Peyer's patch (tissue), 4 donors: ENCODE results near the gene HBEGF. TPM values are rescaled to one million over a fixed set of nuclear protein-coding genes. Genes with fewer than 3 reads are reported as not detected.

Source experiments
- DNase-seq, 3 donors: peaks; one replicate each; pipeline ENCODE4 v3.0.0-alpha.2; 2017 to 2019
- H3K27ac ChIP-seq, 4 donors: fragments of 200-600 bp; sonication (generic); one replicate each; pipeline ENCODE4 v1.5.1; 2016 to 2019
- H3K27me3 ChIP-seq, 2 donors: fragments of 200-600 bp; sonication (generic); one replicate each; pipeline ENCODE4 v1.5.1; 2019
- H3K36me3 ChIP-seq, 3 donors: fragments of 200-600 bp; sonication (generic); one replicate each; pipeline ENCODE4 v1.5.1; 2016 to 2019
- H3K4me1 ChIP-seq, 4 donors: fragments of 200-600 bp; sonication (generic); one replicate each; pipeline ENCODE4 v1.5.1; 2016 to 2019
- H3K4me3 ChIP-seq, 4 donors: fragments of 200-600 bp; sonication (generic); 1 replicate in 3 of 4; 2 replicates in 1 of 4; pipeline ENCODE4 v1.5.1; 2016 to 2019; ENCODE audit warnings: mild to moderate bottlenecking in 1 of 4
- H3K9me3 ChIP-seq, 4 donors: fragments of 200-600 bp; sonication (generic); one replicate each; pipeline ENCODE4 v1.5.1; 2016 to 2019; ENCODE audit warnings: mild to moderate bottlenecking in 1 of 4
- POLR2A ChIP-seq, 2 donors: fragments of 450-650 bp; IDR thresholded peaks; one replicate each; pipeline ENCODE4 v1.5.1; 2017; ENCODE audit warnings: antibody characterized with exemption in 2 of 2, mild to moderate bottlenecking in 2 of 2, moderate library complexity in 2 of 2
- total RNA-seq, 4 donors: library from RNA; depleted of rRNA; stranded (reverse); fragments of >200 nt; gene quantifications; one replicate each; pipeline ENCODE4 v1.1.0, GENCODE V29; 2016
- TF ChIP-seq, protein P1 (sequence below), 6 experiments: fragments of 450-650 bp in 4 of 6; fragments of 200-600 bp in 2 of 6; sonication (generic) in 1 of 6; IDR thresholded peaks; one replicate each; pipeline ENCODE4 v1.5.1; 2017 to 2019; ENCODE audit warnings: antibody characterized with exemption in 6 of 6, mild to moderate bottlenecking in 3 of 6, moderate library complexity in 1 of 6

HBEGF gene
- total RNA-seq, 4 donors from 2014 or later: 4.1 to 41.0 (median 10.1) TPM

GRCh38 chr5:140287801-140288521 is 58.4 kb downstream of the HBEGF start:
- Histone ChIP-seq H3K9me3 (no peaks in the 10 kb centered on the region), H3K27ac (no peak overlapping the region), H3K27me3 (no peaks in the 10 kb centered on the region), H3K4me1 (peaks cover 0 to 13% (median 0%) of the 10 kb centered on the region in 4 donors), H3K4me3 (no peak overlapping the region), H3K36me3 (no peaks in the 10 kb centered on the region)
- DNase-seq: no peak
- no peak for TF ChIP-seq POLR2A (IDR thresholded peaks at IDR 0.05)

DNA sequence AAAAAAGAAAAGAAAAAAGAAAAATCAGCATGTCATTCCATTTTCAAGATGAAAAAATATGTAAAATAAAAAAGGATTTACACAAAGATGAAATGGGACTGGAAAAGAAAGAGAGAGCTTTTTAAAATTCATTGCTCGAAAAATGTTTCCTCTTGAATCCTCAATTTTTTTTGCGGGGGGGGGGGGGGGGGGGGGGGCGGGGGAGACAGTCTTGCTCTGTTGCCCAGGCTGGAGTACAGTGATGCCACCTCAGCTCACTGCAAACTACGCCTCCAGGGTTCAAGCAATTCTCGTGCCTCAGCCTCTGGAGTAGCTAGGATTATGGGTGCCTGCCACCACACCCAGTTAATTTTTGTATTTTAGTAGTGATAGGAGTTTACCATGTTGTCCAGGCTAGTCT is 60.0 kb downstream of the HBEGF start:
- DNase-seq: no peak
- no peaks in the 10 kb centered on the region for H3K9me3 ChIP-seq
- H3K36me3 ChIP-seq: peaks cover 0 to 2% (median 0%) of the 10 kb centered on the region in 3 donors
- peaks cover 0 to 8% (median 0%) of the 10 kb centered on the region in 4 donors for H3K4me1 ChIP-seq
- no peak overlapping the region for H3K27ac ChIP-seq
- H3K4me3 ChIP-seq: no peak overlapping the region
- TF ChIP-seq, protein P1, sequence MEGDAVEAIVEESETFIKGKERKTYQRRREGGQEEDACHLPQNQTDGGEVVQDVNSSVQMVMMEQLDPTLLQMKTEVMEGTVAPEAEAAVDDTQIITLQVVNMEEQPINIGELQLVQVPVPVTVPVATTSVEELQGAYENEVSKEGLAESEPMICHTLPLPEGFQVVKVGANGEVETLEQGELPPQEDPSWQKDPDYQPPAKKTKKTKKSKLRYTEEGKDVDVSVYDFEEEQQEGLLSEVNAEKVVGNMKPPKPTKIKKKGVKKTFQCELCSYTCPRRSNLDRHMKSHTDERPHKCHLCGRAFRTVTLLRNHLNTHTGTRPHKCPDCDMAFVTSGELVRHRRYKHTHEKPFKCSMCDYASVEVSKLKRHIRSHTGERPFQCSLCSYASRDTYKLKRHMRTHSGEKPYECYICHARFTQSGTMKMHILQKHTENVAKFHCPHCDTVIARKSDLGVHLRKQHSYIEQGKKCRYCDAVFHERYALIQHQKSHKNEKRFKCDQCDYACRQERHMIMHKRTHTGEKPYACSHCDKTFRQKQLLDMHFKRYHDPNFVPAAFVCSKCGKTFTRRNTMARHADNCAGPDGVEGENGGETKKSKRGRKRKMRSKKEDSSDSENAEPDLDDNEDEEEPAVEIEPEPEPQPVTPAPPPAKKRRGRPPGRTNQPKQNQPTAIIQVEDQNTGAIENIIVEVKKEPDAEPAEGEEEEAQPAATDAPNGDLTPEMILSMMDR (IDR thresholded peaks at IDR 0.05): no peak
- TF ChIP-seq POLR2A (IDR thresholded peaks at IDR 0.05): no peak
- no peaks in the 10 kb centered on the region for H3K27me3 ChIP-seq

- TF ChIP-seq POLR2A (IDR thresholded peaks at IDR 0.05): no peak
- TF ChIP-seq, protein P1 (IDR thresholded peaks at IDR 0.05): no peak
- H3K27me3 ChIP-seq: no peaks in the 10 kb centered on the region
- no peak overlapping the region for H3K4me3 ChIP-seq
- H3K27ac ChIP-seq: no peak overlapping the region
- no peak for DNase-seq
- H3K4me1 ChIP-seq: peaks cover 0 to 8% (median 0%) of the 10 kb centered on the region in 4 donors
- H3K9me3 ChIP-seq: no peaks in the 10 kb centered on the region
- H3K36me3 ChIP-seq: peaks cover 0 to 12% (median 0%) of the 10 kb centered on the region in 3 donors
Observed at GRCh38 chr5:140284013-140284412, 62.4 kb downstream of the HBEGF start.

Other genes with a start within 250 kb of the HBEGF start
- 10 to 100 TPM; 22.2 to 24.7 (median 22.7) TPM for gene PURA, start 232.5 kb downstream of the HBEGF start, total RNA-seq
- gene IGIP, start 220.7 kb downstream of the HBEGF start, total RNA-seq: 10 to 100 TPM; 10.2 to 16.5 (median 12.4) TPM
- gene CYSTM1, start 171.4 kb downstream of the HBEGF start, total RNA-seq: 100 to 1,000 TPM in 3 of 4 donors, 10 to 100 TPM in 1; 60.2 to 185 (median 140) TPM
- 100 to 1,000 TPM in 2 of 4 donors, 10 to 100 TPM in 2; 90.6 to 142 (median 109) TPM for gene PFDN1, start 43.5 kb downstream of the HBEGF start, total RNA-seq
- 1 to 10 TPM in 1 of 4 donors, under 1 TPM in 2, not detected in 1; 0.38 to 2.5 (median 0.40) TPM for gene SLC4A9, start 13.6 kb upstream of the HBEGF start, total RNA-seq
- gene ANKHD1, start 55.2 kb upstream of the HBEGF start, total RNA-seq: 100 to 1,000 TPM; 141 to 236 (median 211) TPM
- 10 to 100 TPM in 3 of 4 donors, not detected in 1; 32.4 to 46.1 (median 32.9) TPM for gene EIF4EBP3, start 201.1 kb upstream of the HBEGF start, total RNA-seq
- gene SRA1, start 210.9 kb upstream of the HBEGF start, total RNA-seq: 10 to 100 TPM; 19.8 to 38.6 (median 27.5) TPM
- 10 to 100 TPM; 21.7 to 78.5 (median 62.4) TPM for gene APBB3, start 218.0 kb upstream of the HBEGF start, total RNA-seq
- gene SLC35A4, start 218.2 kb upstream of the HBEGF start, total RNA-seq: 10 to 100 TPM; 41.9 to 51.3 (median 49.9) TPM